SK-N-SH (cell line): Measurements from ENCODE around the gene UEVLD. TPM values are rescaled to one million over a fixed set of nuclear protein-coding genes. Genes with fewer than 3 reads are reported as not detected.

ENCODE experiments used
- CTCF ChIA-PET: fragments of 300-600, 350-600 bp; formaldehyde crosslinking; extraction: SDS; loops from one replicate; lab custom pipeline; 2021; lab: Yijun Ruan, JAX
- POLR2A ChIA-PET: fragments of 350-600 bp; sonication (Branson Sonifier 250); formaldehyde crosslinking; extraction: SDS; loops from one replicate; lab custom pipeline; 2020; ENCODE audit warnings: antibody characterized with exemption, inconsistent platforms; lab: Yijun Ruan, JAX
- DNase-seq: peaks from one replicate; pipeline ENCODE4 v3.0.0; 2012
- H2AFZ ChIP-seq: fragments of 200-600 bp; sonication (generic); 2 replicates; pipeline ENCODE4 v1.8.1; 2016; ENCODE audit warnings: antibody characterized with exemption, mild to moderate bottlenecking, low read depth
- H3F3A ChIP-seq: fragments of 200-600 bp; sonication (generic); replicated peaks from 2 replicates; pipeline ENCODE3; 2016; ENCODE audit warnings: antibody characterized with exemption, mild to moderate bottlenecking; ENCODE audit not compliant: insufficient read depth
- H3K27ac ChIP-seq, 2 experiments: fragments of 200-500 bp in 1 of 2; fragments of 200-600 bp in 1 of 2; sonication (Bioruptor generic) in 1 of 2; sonication (generic), shearing (Covaris generic) in 1 of 2; 2 replicates each; pipeline versions ENCODE4 v1.5.1 to v1.6.1; 2014 to 2016; ENCODE audit warnings: low read depth in 2 of 2, inconsistent platforms in 1 of 2, low read length in 1 of 2, mild to moderate bottlenecking in 1 of 2, mixed read lengths in 1 of 2
- H3K27me3 ChIP-seq: fragments of 200-600 bp; sonication (generic), shearing (Covaris generic); 2 replicates; pipeline ENCODE4 v1.6.1; 2016; ENCODE audit warnings: mixed run types; ENCODE audit not compliant: insufficient read depth
- H3K36me3 ChIP-seq, 2 experiments: fragments of 200-500 bp in 1 of 2; fragments of 200-600 bp in 1 of 2; sonication (Bioruptor generic) in 1 of 2; sonication (generic) in 1 of 2; replicated peaks in 1 of 2; 2 replicates each; pipeline versions ENCODE3 to v1.5.1; 2014 to 2016; ENCODE audit warnings: low read length in 1 of 2, mild to moderate bottlenecking in 1 of 2; ENCODE audit not compliant: insufficient read depth in 2 of 2, control insufficient read depth in 1 of 2
- H3K4me1 ChIP-seq, 2 experiments: fragments of 200-500 bp in 1 of 2; fragments of 200-600 bp in 1 of 2; sonication (Bioruptor generic) in 1 of 2; sonication (generic), shearing (Covaris generic) in 1 of 2; 2 replicates each; pipeline versions ENCODE4 v1.5.1 to v1.6.1; 2014 to 2016; ENCODE audit warnings: low read depth in 1 of 2, low read length in 1 of 2, mixed run types in 1 of 2; ENCODE audit not compliant: insufficient read depth in 2 of 2, control insufficient read depth in 1 of 2
- H3K4me2 ChIP-seq: fragments of 200-600 bp; sonication (generic), shearing (Covaris generic); 2 replicates; pipeline ENCODE4 v1.6.1; 2017; ENCODE audit warnings: mixed run types
- H3K4me3 ChIP-seq, 2 experiments: fragments of 200-500 bp in 1 of 2; fragments of 200-600 bp in 1 of 2; sonication (Bioruptor generic) in 1 of 2; sonication (generic), shearing (Covaris generic) in 1 of 2; 2 replicates each; pipeline versions ENCODE4 v1.5.1 to v1.8.1; 2014 to 2016; ENCODE audit warnings: low read depth in 2 of 2, inconsistent platforms in 1 of 2, low read length in 1 of 2, mild to moderate bottlenecking in 1 of 2, mixed read lengths in 1 of 2, moderate library complexity in 1 of 2
- H3K79me2 ChIP-seq: fragments of 200-600 bp; sonication (generic); 2 replicates; pipeline ENCODE4 v1.8.1; 2017; ENCODE audit warnings: mild to moderate bottlenecking; ENCODE audit not compliant: insufficient read depth
- H3K9ac ChIP-seq: fragments of 200-600 bp; sonication (generic); 2 replicates; pipeline ENCODE4 v1.6.1; 2017; ENCODE audit warnings: mixed run types
- H3K9me2 ChIP-seq: fragments of 200-600 bp; sonication (generic); 2 replicates; pipeline ENCODE4 v1.6.1; 2017; ENCODE audit warnings: mixed run types
- H3K9me3 ChIP-seq: fragments of 200-600 bp; sonication (generic); 2 replicates; pipeline ENCODE4 v1.6.1; 2017; ENCODE audit warnings: mixed run types, mild to moderate bottlenecking, moderate library complexity
- H4K20me1 ChIP-seq: fragments of 200-600 bp; sonication (generic); 2 replicates; pipeline ENCODE4 v1.6.1; 2017; ENCODE audit warnings: mild to moderate bottlenecking, mixed run types; ENCODE audit not compliant: insufficient read depth
- EZH2phosphoT487 ChIP-seq: fragments of 200-600 bp; sonication (generic); IDR thresholded peaks from 2 replicates; pipeline ENCODE4 v1.6.1; 2017; ENCODE audit warnings: low read depth, mixed run types, mild to moderate bottlenecking, antibody characterized with exemption, moderate library complexity, borderline replicate concordance
- GATA2 ChIP-seq: sonication (generic); formaldehyde crosslinking; IDR thresholded peaks from 2 replicates; pipeline ENCODE4 v1.5.0; 2020; ENCODE audit warnings: mild to moderate bottlenecking, missing genetic modification reagents
- JUND ChIP-seq: IDR thresholded peaks from 2 replicates; pipeline ENCODE4 v1.4.0; 2012
- RAD21 ChIP-seq: IDR thresholded peaks from 2 replicates; pipeline ENCODE4 v1.6.1; 2012; ENCODE audit warnings: mild to moderate bottlenecking, low read length
- RFX5 ChIP-seq: IDR thresholded peaks from 2 replicates; pipeline ENCODE4 v1.6.1; 2012; ENCODE audit warnings: mild to moderate bottlenecking, improper control_type of control experiment, low read length
- SIN3A ChIP-seq: IDR thresholded peaks from 2 replicates; pipeline ENCODE4 v1.6.1; 2012; ENCODE audit warnings: low read depth, mild to moderate bottlenecking, low read length, moderate library complexity, borderline replicate concordance
- WGBS: methylation state at CpG from one replicate; pipeline ENCODE4 v1.1.6; 2017; ENCODE audit warnings: low lambda C conversion rate; 5-methylcytosine and 5-hydroxymethylcytosine counted together
- polyA plus RNA-seq, 3 experiments: library from polyadenylated mRNA; depleted of rRNA; stranded (reverse); fragments of >200 nt; gene quantifications; 2 replicates each; pipeline ENCODE4 v1.2.3, GENCODE V29; 2012
- TF ChIP-seq, protein P1 (sequence below): IDR thresholded peaks from 2 replicates; pipeline ENCODE4 v1.4.0; 2012; ENCODE audit warnings: low read depth
- TF ChIP-seq, protein P2 (sequence below): IDR thresholded peaks from 2 replicates; pipeline ENCODE4 v1.6.1; 2012; ENCODE audit warnings: mild to moderate bottlenecking, low read depth, low read length, moderate library complexity
- TF ChIP-seq, protein P3 (sequence below): fragments of 200-600 bp; sonication (generic); IDR thresholded peaks from 2 replicates; pipeline ENCODE4 v1.6.1; 2017; ENCODE audit warnings: antibody characterized with exemption, mild to moderate bottlenecking, moderate library complexity

The UEVLD gene
- polyA plus RNA-seq, 1 of the 3 experiments (the other 2 are of a cell fraction), result 8.9 TPM

DNA sequence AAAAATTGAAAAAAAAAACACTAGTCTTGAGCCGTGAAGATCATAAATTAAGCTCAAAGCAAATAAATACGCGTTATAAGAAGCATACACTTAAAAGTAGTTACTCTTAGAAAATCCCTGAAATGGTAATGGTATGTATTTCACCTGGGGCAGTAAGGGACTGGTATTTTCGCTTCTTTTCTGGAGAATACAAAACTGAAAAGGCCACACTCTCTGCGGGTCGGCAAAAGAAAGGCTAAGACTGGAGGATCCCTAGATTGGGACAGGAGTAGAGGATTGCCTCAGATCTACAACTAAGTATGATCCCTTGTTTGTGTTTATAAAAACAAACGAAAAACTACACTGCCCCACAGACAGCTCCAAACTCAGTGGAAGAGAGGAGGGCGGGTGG lies 62.4 kb downstream of the UEVLD start:
- peaks cover 11 to 12% of the 10 kb centered on the region in 2 experiments for H3K36me3 ChIP-seq
- TF ChIP-seq GATA2 (CRISPR knock-in tag) (no peak), RFX5 (0 out of 2 replicates have a peak, but pooled peaks have one; percentile 3)
- no peak for DNase-seq
- H3K27ac ChIP-seq, result peak overlapping the region; percentile 88 to 92
- H2AFZ ChIP-seq, result peak overlapping the region; percentile 77
- H3K9me2 ChIP-seq, result no peaks in the 10 kb centered on the region
- CTCF ChIA-PET, result interaction anchor here (0.8 to 1.2 kb wide), 2 partner anchors 14 to 282 kb away, joined by 3 read pairs; no protein-coding TSS in a partner anchor
- no peaks in the 10 kb centered on the region for H3K27me3 ChIP-seq
- no peaks in the 10 kb centered on the region for H3K9me3 ChIP-seq
- no peaks in the 10 kb centered on the region; the same call in 1 of the 2 replicates for H4K20me1 ChIP-seq
- WGBS, result under 1% methylated on average over 8 of the region's 8 CpGs
- H3K4me2 ChIP-seq, result peak overlapping the region; percentile 81
- H3K4me1 ChIP-seq, result no peaks in the 10 kb centered on the region; a peak in 2 of 4 replicates
- H3K4me3 ChIP-seq, result peak overlapping the region; percentile 89 to 94
- H3K9ac ChIP-seq, result peak overlapping the region; percentile 89
- POLR2A ChIA-PET, result interaction anchor here (1.3 to 1.8 kb wide), 5 partner anchors 62 to 358 kb away, joined by 3 to 8 read pairs (median 6); partner anchors contain the start of genes GTF2H1, HPS5, SPTY2D1 and UEVLD
- H3F3A ChIP-seq, result peaks cover 5% of the 10 kb centered on the region
- H3K79me2 ChIP-seq, result peaks cover 78% of the 10 kb centered on the region

DNA sequence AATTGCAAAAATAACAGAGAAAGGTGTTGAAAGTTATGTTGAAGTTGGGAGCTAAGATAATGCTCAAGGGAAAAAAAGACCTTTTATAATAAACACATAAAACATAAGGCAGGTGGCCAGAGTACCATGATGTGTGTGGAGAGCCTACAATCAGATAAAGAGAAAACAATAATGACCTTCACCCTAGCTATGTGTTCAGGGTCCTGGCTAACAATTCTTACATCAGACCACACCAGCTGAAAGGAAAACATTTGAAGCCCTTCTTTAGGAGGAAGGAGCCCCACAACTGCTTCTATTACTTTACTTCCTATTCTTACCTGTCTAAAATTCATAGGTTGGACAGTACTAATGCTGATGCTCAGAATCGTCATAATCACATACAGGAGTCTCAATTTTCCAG lies 64.3 kb downstream of the UEVLD start:
- ChIA-PET CTCF (interaction anchor here (0.9 to 1.5 kb wide), 3 partner anchors 16 to 280 kb away, joined by 3 to 5 read pairs (median 3); no protein-coding TSS in a partner anchor), POLR2A (no interaction called here)
- H3K36me3 ChIP-seq, result peaks cover 8 to 9% of the 10 kb centered on the region in 2 experiments
- no peak overlapping the region for H3K27ac ChIP-seq
- TF ChIP-seq RAD21 (no peak), SIN3A (no peak), EZH2phosphoT487 (no peak), JUND (no peak)
- TF ChIP-seq, protein P1, sequence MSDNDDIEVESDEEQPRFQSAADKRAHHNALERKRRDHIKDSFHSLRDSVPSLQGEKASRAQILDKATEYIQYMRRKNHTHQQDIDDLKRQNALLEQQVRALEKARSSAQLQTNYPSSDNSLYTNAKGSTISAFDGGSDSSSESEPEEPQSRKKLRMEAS, result no peak
- TF ChIP-seq, protein P2, sequence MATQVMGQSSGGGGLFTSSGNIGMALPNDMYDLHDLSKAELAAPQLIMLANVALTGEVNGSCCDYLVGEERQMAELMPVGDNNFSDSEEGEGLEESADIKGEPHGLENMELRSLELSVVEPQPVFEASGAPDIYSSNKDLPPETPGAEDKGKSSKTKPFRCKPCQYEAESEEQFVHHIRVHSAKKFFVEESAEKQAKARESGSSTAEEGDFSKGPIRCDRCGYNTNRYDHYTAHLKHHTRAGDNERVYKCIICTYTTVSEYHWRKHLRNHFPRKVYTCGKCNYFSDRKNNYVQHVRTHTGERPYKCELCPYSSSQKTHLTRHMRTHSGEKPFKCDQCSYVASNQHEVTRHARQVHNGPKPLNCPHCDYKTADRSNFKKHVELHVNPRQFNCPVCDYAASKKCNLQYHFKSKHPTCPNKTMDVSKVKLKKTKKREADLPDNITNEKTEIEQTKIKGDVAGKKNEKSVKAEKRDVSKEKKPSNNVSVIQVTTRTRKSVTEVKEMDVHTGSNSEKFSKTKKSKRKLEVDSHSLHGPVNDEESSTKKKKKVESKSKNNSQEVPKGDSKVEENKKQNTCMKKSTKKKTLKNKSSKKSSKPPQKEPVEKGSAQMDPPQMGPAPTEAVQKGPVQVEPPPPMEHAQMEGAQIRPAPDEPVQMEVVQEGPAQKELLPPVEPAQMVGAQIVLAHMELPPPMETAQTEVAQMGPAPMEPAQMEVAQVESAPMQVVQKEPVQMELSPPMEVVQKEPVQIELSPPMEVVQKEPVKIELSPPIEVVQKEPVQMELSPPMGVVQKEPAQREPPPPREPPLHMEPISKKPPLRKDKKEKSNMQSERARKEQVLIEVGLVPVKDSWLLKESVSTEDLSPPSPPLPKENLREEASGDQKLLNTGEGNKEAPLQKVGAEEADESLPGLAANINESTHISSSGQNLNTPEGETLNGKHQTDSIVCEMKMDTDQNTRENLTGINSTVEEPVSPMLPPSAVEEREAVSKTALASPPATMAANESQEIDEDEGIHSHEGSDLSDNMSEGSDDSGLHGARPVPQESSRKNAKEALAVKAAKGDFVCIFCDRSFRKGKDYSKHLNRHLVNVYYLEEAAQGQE, result no peak
- TF ChIP-seq, protein P3, sequence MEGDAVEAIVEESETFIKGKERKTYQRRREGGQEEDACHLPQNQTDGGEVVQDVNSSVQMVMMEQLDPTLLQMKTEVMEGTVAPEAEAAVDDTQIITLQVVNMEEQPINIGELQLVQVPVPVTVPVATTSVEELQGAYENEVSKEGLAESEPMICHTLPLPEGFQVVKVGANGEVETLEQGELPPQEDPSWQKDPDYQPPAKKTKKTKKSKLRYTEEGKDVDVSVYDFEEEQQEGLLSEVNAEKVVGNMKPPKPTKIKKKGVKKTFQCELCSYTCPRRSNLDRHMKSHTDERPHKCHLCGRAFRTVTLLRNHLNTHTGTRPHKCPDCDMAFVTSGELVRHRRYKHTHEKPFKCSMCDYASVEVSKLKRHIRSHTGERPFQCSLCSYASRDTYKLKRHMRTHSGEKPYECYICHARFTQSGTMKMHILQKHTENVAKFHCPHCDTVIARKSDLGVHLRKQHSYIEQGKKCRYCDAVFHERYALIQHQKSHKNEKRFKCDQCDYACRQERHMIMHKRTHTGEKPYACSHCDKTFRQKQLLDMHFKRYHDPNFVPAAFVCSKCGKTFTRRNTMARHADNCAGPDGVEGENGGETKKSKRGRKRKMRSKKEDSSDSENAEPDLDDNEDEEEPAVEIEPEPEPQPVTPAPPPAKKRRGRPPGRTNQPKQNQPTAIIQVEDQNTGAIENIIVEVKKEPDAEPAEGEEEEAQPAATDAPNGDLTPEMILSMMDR, result no peak
- DNase-seq, result no peak
- no peak overlapping the region for H3K4me2 ChIP-seq
- H3K9ac ChIP-seq, result no peak overlapping the region
- H3K9me2 ChIP-seq, result no peaks in the 10 kb centered on the region
- no peaks in the 10 kb centered on the region for H3K9me3 ChIP-seq
- WGBS, result 90% methylated on average over 1 of the region's 1 CpG
- H3K4me1 ChIP-seq, result no peaks in the 10 kb centered on the region; a peak in 2 of 4 replicates
- no peak overlapping the region for H3K4me3 ChIP-seq
- no peaks in the 10 kb centered on the region for H3K27me3 ChIP-seq
- peaks cover 91% of the 10 kb centered on the region for H3K79me2 ChIP-seq
- H3F3A ChIP-seq, result peaks cover 5% of the 10 kb centered on the region
- no peak overlapping the region for H2AFZ ChIP-seq
- no peaks in the 10 kb centered on the region; the same call in 1 of the 2 replicates for H4K20me1 ChIP-seq
